HCT116 (cell line): ENCODE results near the gene CPNE7. TPM values are rescaled to one million over a fixed set of nuclear protein-coding genes. Genes with fewer than 3 reads are reported as not detected.

ENCODE experiments used
- ATAC-seq: fragments of 200-7000 bp; cut with Tn5 transposase; 2 replicates; pipeline ENCODE4 v1.9.1; 2020; ENCODE audit warnings: mild to moderate bottlenecking, moderate library complexity
- BruUV-seq: library from RNA; stranded (reverse); fragments of 400-500 nt; replicated peaks from 2 replicates; lab custom pipeline; 2021; lab: Mats Ljungman, UMichigan
- CTCF ChIA-PET: fragments of 300-600 bp; sonication (Branson Sonifier 250); formaldehyde crosslinking; loops from one replicate; lab custom pipeline; 2021; ENCODE audit warnings: antibody characterized with exemption; lab: Charles Lee
- POLR2A ChIA-PET: fragments of 300-600, 350-600 bp; sonication (Branson Sonifier 250); formaldehyde crosslinking; loops from one replicate; lab custom pipeline; 2021; ENCODE audit warnings: antibody characterized with exemption; lab: Charles Lee
- RAD21 ChIA-PET, 2 experiments: fragments of 300-600 bp; sonication (Branson Sonifier 250); formaldehyde crosslinking; loops; one replicate each; lab custom pipeline; 2023; ENCODE audit warnings: low total read pairs in 2 of 2; ENCODE audit not compliant: uncharacterized antibody in 2 of 2, unreplicated experiment in 2 of 2, low non-redundant PET in 1 of 2; lab: Charles Lee
- DNase-seq: peaks from one replicate; pipeline ENCODE4 v3.0.0-alpha.2; 2010; ENCODE audit warnings: low read depth, low spot score
- H2AFZ ChIP-seq: fragments of 200-600 bp; shearing (Covaris generic), sonication (generic); 2 replicates; pipeline ENCODE4 v1.6.1; 2017; ENCODE audit warnings: low read depth, mixed run types, mixed read lengths, antibody characterized with exemption, low read length; ENCODE audit not compliant: poor library complexity, severe bottlenecking
- H3K27ac ChIP-seq: 2 replicates; pipeline ENCODE4 v1.5.1; 2012; ENCODE audit warnings: low read depth, low read length
- H3K27me3 ChIP-seq: fragments of 200-600 bp; sonication (generic); 2 replicates; pipeline ENCODE4 v1.6.1; 2016; ENCODE audit warnings: mixed run types, low read length, mixed read lengths; ENCODE audit not compliant: insufficient read depth
- H3K36me3 ChIP-seq, 2 experiments: fragments of 200-500 bp in 1 of 2; fragments of 200-600 bp in 1 of 2; sonication (Bioruptor generic) in 1 of 2; sonication (generic) in 1 of 2; 2 replicates each; pipeline versions ENCODE4 v1.5.1 to v1.6.1; 2014 to 2016; ENCODE audit warnings: low read length in 2 of 2, inconsistent platforms in 1 of 2, mixed read lengths in 1 of 2, mixed run types in 1 of 2; ENCODE audit not compliant: insufficient read depth in 2 of 2, control insufficient read depth in 1 of 2
- H3K4me1 ChIP-seq, 2 experiments: fragments of 200-600 bp in 1 of 2; sonication (generic) in 1 of 2; 2 replicates each; pipeline versions ENCODE4 v1.5.1 to v1.6.1; 2012 to 2017; ENCODE audit warnings: low read length in 2 of 2, inconsistent platforms in 1 of 2, mild to moderate bottlenecking in 1 of 2, mixed read lengths in 1 of 2, mixed run types in 1 of 2, moderate library complexity in 1 of 2; ENCODE audit not compliant: insufficient read depth in 2 of 2, control insufficient read depth in 1 of 2
- H3K4me2 ChIP-seq: fragments of 200-600 bp; sonication (generic); 2 replicates; pipeline ENCODE4 v1.6.1; 2017; ENCODE audit warnings: mixed run types, low read length, mixed read lengths
- H3K4me3 ChIP-seq, 2 experiments: fragments of 200-600 bp in 1 of 2; sonication (generic) in 1 of 2; replicated peaks in 1 of 2; 2 replicates each; pipeline ENCODE4 v1.5.1; 2011 to 2016; ENCODE audit warnings: low read length in 2 of 2, control low read depth in 1 of 2, low read depth in 1 of 2, mild to moderate bottlenecking in 1 of 2, mixed read lengths in 1 of 2, mixed run types in 1 of 2
- H3K79me2 ChIP-seq: fragments of 200-600 bp; sonication (generic); 2 replicates; pipeline ENCODE4 v1.6.1; 2017; ENCODE audit warnings: mild to moderate bottlenecking, mixed run types, low read length, moderate library complexity, mixed read lengths; ENCODE audit not compliant: insufficient read depth
- H3K9ac ChIP-seq: fragments of 200-600 bp; sonication (generic); 2 replicates; pipeline ENCODE4 v1.6.1; 2016; ENCODE audit warnings: low read length, mixed read lengths
- H3K9me2 ChIP-seq: fragments of 200-600 bp; sonication (generic), shearing (Covaris generic); 2 replicates; pipeline ENCODE4 v1.6.1; 2017; ENCODE audit warnings: mixed run types, mild to moderate bottlenecking, moderate library complexity; ENCODE audit not compliant: insufficient read depth
- H3K9me3 ChIP-seq, 2 experiments: fragments of 200-500 bp in 1 of 2; fragments of 200-600 bp in 1 of 2; sonication (Bioruptor generic) in 1 of 2; sonication (generic) in 1 of 2; 2 replicates each; pipeline ENCODE4 v1.6.1; 2014 to 2017; ENCODE audit warnings: low read length in 2 of 2, mixed read lengths in 2 of 2, inconsistent platforms in 1 of 2, low read depth in 1 of 2, mild to moderate bottlenecking in 1 of 2, mixed run types in 1 of 2, moderate library complexity in 1 of 2; ENCODE audit not compliant: control insufficient read depth in 1 of 2, insufficient read depth in 1 of 2
- H4K20me1 ChIP-seq: fragments of 200-600 bp; sonication (generic), shearing (Covaris generic); 2 replicates; pipeline ENCODE4 v1.6.1; 2017; ENCODE audit warnings: mixed run types, mild to moderate bottlenecking, moderate library complexity; ENCODE audit not compliant: insufficient read depth
- CBX3 ChIP-seq: IDR thresholded peaks from 2 replicates; pipeline ENCODE4 v1.6.1; 2012; ENCODE audit warnings: low read depth
- CEBPB ChIP-seq: IDR thresholded peaks from 2 replicates; pipeline ENCODE4 v1.6.1; 2012; ENCODE audit warnings: low read depth
- EGR1 ChIP-seq: IDR thresholded peaks from 2 replicates; pipeline ENCODE4 v1.6.1; 2012; ENCODE audit warnings: low read depth
- EZH2 ChIP-seq: fragments of 200-600 bp; sonication (generic); IDR thresholded peaks from 2 replicates; pipeline ENCODE4 v1.6.1; 2017; ENCODE audit warnings: antibody characterized with exemption, mixed run types
- EZH2phosphoT487 ChIP-seq: fragments of 200-600 bp; IDR thresholded peaks from 2 replicates; pipeline ENCODE4 v1.6.1; 2018; ENCODE audit warnings: antibody characterized with exemption, borderline replicate concordance
- FOSL1 ChIP-seq: IDR thresholded peaks from 2 replicates; pipeline ENCODE4 v1.6.1; 2012; ENCODE audit warnings: low read depth
- POLR2A ChIP-seq: IDR thresholded peaks from 2 replicates; pipeline ENCODE4 v1.7.0; 2011; ENCODE audit warnings: borderline replicate concordance; ENCODE audit not compliant: insufficient read depth, insufficient read length; ENCODE audit errors: extremely low read depth
- POLR2AphosphoS5 ChIP-seq: IDR thresholded peaks from 2 replicates; pipeline ENCODE4 v1.6.1; 2011; ENCODE audit warnings: mild to moderate bottlenecking, low read depth, low read length, moderate library complexity
- SIN3A ChIP-seq: IDR thresholded peaks from 2 replicates; pipeline ENCODE4 v1.6.1; 2012; ENCODE audit warnings: low read depth
- SP1 ChIP-seq: IDR thresholded peaks from 2 replicates; pipeline ENCODE4 v1.6.1; 2012; ENCODE audit warnings: low read depth
- SRF ChIP-seq: IDR thresholded peaks from 2 replicates; pipeline ENCODE4 v1.6.1; 2012; ENCODE audit warnings: low read depth
- TCF7L2 ChIP-seq: IDR thresholded peaks from 2 replicates; pipeline ENCODE4 v1.7.0; 2011; ENCODE audit warnings: borderline replicate concordance, inconsistent platforms; ENCODE audit not compliant: insufficient read depth, insufficient read length; ENCODE audit errors: extremely low read depth
- YY1 ChIP-seq: IDR thresholded peaks from 2 replicates; pipeline ENCODE4 v1.6.1; 2011; ENCODE audit warnings: low read length, low read depth, moderate library complexity, mild to moderate bottlenecking; ENCODE audit not compliant: insufficient replicate concordance; ENCODE audit errors: extremely low read depth
- ZNF274 ChIP-seq: fragments of 200-500 bp; sonication (Bioruptor generic); IDR thresholded peaks from 2 replicates; pipeline ENCODE4 v1.6.1; 2014; ENCODE audit warnings: mild to moderate bottlenecking, low read depth, low read length, inconsistent platforms
- intact Hi-C: fragments of 100-400 bp; cut with micrococcal nuclease; formaldehyde crosslinking; loops from 2 replicates; pipeline ENCODE4 v1.10.0; 2022
- total RNA-seq: library from RNA; stranded (reverse); gene quantifications from one replicate; pipeline ENCODE4 v1.2.1, GENCODE V29; 2021; ENCODE audit not compliant: unreplicated experiment
- TF ChIP-seq, protein P1 (sequence below): IDR thresholded peaks from 2 replicates; pipeline ENCODE4 v1.6.1; 2012; ENCODE audit warnings: low read depth
- TF ChIP-seq, protein P2 (sequence below): IDR thresholded peaks from 2 replicates; pipeline ENCODE4 v1.6.1; 2011; ENCODE audit warnings: mild to moderate bottlenecking, low read length, moderate library complexity; ENCODE audit not compliant: insufficient replicate concordance; ENCODE audit errors: extremely low read depth

Gene CPNE7
- total RNA-seq, 1 experiment from 2014 or later, result 201 TPM

DNA sequence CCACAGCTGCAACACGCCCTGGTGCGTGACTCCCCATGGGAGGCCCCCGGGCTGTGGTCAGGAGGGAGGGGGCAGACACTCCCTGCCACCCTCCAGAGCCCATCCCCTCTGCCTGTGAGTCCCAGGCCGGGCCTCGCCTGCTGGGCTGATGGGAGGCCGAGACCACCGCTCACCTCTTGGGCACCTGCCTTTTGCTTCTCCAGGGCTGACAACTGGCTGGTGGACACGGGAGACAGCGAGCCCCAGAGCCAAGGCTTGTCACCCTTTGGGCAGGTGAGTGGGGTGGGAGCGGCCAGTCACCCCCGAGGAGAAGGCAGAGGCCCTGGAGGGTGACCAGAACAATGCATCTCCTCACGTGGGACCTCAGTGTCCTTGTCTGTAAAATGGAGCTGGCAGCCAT is 61.1 kb downstream of the CPNE7 start:
- no peaks in the 10 kb centered on the region for H3K9me3 ChIP-seq
- no TSS peak for BruUV-seq
- no peak overlapping the region for H3K4me2 ChIP-seq
- CTCF ChIA-PET, result no interaction called here
- H3K27me3 ChIP-seq, result peaks cover 17% of the 10 kb centered on the region
- ATAC-seq (no peak), DNase-seq (no peak)
- H3K4me3 ChIP-seq, result no peak overlapping the region
- no peak overlapping the region for H3K9ac ChIP-seq
- H4K20me1 ChIP-seq, result no peaks in the 10 kb centered on the region
- H3K9me2 ChIP-seq, result no peaks in the 10 kb centered on the region
- TF ChIP-seq, protein P1, sequence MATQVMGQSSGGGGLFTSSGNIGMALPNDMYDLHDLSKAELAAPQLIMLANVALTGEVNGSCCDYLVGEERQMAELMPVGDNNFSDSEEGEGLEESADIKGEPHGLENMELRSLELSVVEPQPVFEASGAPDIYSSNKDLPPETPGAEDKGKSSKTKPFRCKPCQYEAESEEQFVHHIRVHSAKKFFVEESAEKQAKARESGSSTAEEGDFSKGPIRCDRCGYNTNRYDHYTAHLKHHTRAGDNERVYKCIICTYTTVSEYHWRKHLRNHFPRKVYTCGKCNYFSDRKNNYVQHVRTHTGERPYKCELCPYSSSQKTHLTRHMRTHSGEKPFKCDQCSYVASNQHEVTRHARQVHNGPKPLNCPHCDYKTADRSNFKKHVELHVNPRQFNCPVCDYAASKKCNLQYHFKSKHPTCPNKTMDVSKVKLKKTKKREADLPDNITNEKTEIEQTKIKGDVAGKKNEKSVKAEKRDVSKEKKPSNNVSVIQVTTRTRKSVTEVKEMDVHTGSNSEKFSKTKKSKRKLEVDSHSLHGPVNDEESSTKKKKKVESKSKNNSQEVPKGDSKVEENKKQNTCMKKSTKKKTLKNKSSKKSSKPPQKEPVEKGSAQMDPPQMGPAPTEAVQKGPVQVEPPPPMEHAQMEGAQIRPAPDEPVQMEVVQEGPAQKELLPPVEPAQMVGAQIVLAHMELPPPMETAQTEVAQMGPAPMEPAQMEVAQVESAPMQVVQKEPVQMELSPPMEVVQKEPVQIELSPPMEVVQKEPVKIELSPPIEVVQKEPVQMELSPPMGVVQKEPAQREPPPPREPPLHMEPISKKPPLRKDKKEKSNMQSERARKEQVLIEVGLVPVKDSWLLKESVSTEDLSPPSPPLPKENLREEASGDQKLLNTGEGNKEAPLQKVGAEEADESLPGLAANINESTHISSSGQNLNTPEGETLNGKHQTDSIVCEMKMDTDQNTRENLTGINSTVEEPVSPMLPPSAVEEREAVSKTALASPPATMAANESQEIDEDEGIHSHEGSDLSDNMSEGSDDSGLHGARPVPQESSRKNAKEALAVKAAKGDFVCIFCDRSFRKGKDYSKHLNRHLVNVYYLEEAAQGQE, result no peak
- no peak for TF ChIP-seq SIN3A
- TF ChIP-seq, protein P2, sequence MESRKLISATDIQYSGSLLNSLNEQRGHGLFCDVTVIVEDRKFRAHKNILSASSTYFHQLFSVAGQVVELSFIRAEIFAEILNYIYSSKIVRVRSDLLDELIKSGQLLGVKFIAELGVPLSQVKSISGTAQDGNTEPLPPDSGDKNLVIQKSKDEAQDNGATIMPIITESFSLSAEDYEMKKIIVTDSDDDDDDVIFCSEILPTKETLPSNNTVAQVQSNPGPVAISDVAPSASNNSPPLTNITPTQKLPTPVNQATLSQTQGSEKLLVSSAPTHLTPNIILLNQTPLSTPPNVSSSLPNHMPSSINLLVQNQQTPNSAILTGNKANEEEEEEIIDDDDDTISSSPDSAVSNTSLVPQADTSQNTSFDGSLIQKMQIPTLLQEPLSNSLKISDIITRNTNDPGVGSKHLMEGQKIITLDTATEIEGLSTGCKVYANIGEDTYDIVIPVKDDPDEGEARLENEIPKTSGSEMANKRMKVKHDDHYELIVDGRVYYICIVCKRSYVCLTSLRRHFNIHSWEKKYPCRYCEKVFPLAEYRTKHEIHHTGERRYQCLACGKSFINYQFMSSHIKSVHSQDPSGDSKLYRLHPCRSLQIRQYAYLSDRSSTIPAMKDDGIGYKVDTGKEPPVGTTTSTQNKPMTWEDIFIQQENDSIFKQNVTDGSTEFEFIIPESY, result no peak
- no peak for TF ChIP-seq POLR2A
- no peak for TF ChIP-seq YY1
- no peak for TF ChIP-seq EZH2
- no peak for TF ChIP-seq FOSL1
- TF ChIP-seq ZNF274, result no peak
- TF ChIP-seq CBX3, result no peak
- no peak for TF ChIP-seq SP1
- no peak for TF ChIP-seq POLR2AphosphoS5
- TF ChIP-seq EZH2phosphoT487, result no peak
- TF ChIP-seq SRF, result no peak
- TF ChIP-seq TCF7L2, result no peak
- no peak for TF ChIP-seq CEBPB
- no peak for TF ChIP-seq EGR1
- TF ChIP-seq, all 23 proteins: peak for 0
- H3K36me3 ChIP-seq, result no peaks in the 10 kb centered on the region
- RAD21 ChIA-PET, result no interaction called here
- H2AFZ ChIP-seq, result no peak overlapping the region
- H3K4me1 ChIP-seq, result peaks cover 15 to 28% of the 10 kb centered on the region in 2 experiments
- H3K27ac ChIP-seq, result no peak overlapping the region; the same call in 1 of the 2 replicates
- intact Hi-C loops, result no loop called here
- H3K79me2 ChIP-seq, result no peaks in the 10 kb centered on the region
- POLR2A ChIA-PET, result no interaction called here
